A673 (cell line): ENCODE results near the gene ARHGAP24.

ENCODE experiments used
- CTCF ChIP-seq: fragments of 300-800, 200-600 bp; sonication (generic); conservative IDR thresholded peaks from 2 replicates; pipeline ENCODE4 v1.5.1; 2017; ENCODE audit warnings: low read depth, mild to moderate bottlenecking, antibody characterized with exemption, low read length, moderate library complexity, mixed read lengths
- EZH2 ChIP-seq: fragments of 200-600 bp; sonication (generic); IDR thresholded peaks from 2 replicates; pipeline ENCODE4 v1.6.1; 2017; ENCODE audit warnings: borderline replicate concordance, low read depth, mild to moderate bottlenecking, mixed read lengths, antibody characterized with exemption, low read length; ENCODE audit not compliant: poor library complexity, severe bottlenecking

GRCh38 chr4:85798012-85798770, 323.2 kb downstream of the ARHGAP24 start:
- TF ChIP-seq CTCF = no peak
- no peak for TF ChIP-seq EZH2
